ENCODE data around the gene GPC5. TPM values are rescaled to one million over a fixed set of nuclear protein-coding genes. Genes with fewer than 3 reads are reported as not detected.

GPC5 gene
- total and polyA plus RNA-seq, 9 of the 15 experiments (the other 6 are each of a cell fraction or from before 2014, with no cell fraction given) = 0.18 to 0.27 TPM; not detected in 7

GRCh38 chr13:92843549-92843948 lies 1445.1 kb downstream of the GPC5 start (continued):
- TF ChIP-seq HES1 (IDR thresholded peaks at IDR 0.05; ENCODE audit: low read depth) (no peak), ZNF764 (CRISPR knock-in tag; IDR thresholded peaks at IDR 0.05; ENCODE audit: low read depth) (no peak), E4F1 (CRISPR knock-in tag; IDR thresholded peaks at IDR 0.05; ENCODE audit: borderline replicate concordance) (no peak), CCAR2 (IDR thresholded peaks at IDR 0.05; ENCODE audit: low read depth, low read length) (no peak), SPI1 (IDR thresholded peaks at IDR 0.05; ENCODE audit: borderline replicate concordance, low read depth, low read length) (no peak)

GRCh38 chr13:92849381-92849780 lies 1451.0 kb downstream of the GPC5 start:
- H3K27ac ChIP-seq (ENCODE audit: extremely low read depth, low read depth, low read length) = no peak overlapping the region
- intact Hi-C loops (cut with micrococcal nuclease) = no loop called here
- no peaks in the 10 kb centered on the region for H3K4me1 ChIP-seq (replicated peaks in 1 of 2; ENCODE audit: control insufficient read depth in 2 of 2, insufficient read depth in 2 of 2, low read length in 2 of 2)
- FAIRE-seq = no peak
- in situ Hi-C loops (cut with MboI) = no loop called here
- POLR2A ChIA-PET = no interaction called here
- H3K9me1 ChIP-seq (ENCODE audit: control insufficient read depth, insufficient read depth, low read length) = no peaks in the 10 kb centered on the region
- H3K9me3 ChIP-seq (replicated peaks; ENCODE audit: control insufficient read depth, insufficient read depth, low read depth, low read length) = no peaks in the 10 kb centered on the region
- no peaks in the 10 kb centered on the region for H3K27me3 ChIP-seq (ENCODE audit: control insufficient read depth in 2 of 2, insufficient read depth in 2 of 2, low read length in 2 of 2)
- H3K79me2 ChIP-seq (ENCODE audit: control insufficient read depth, insufficient read depth, low read length) = no peaks in the 10 kb centered on the region
- no peak for DNase-seq (ENCODE audit: extremely low read depth in 1 of 4, low spot score in 3 of 4)
- no peak overlapping the region for H2AFZ ChIP-seq (ENCODE audit: low read depth, low read length)
- no peak overlapping the region for H3K9ac ChIP-seq (ENCODE audit: insufficient read depth in 1 of 2, low read depth in 2 of 2, low read length in 2 of 2)
- no peak overlapping the region for H3K4me3 ChIP-seq
- ATAC-seq = no peak
- H3K4me2 ChIP-seq (ENCODE audit: insufficient read depth, low read length) = no peak overlapping the region
- BruUV-seq (replicated peaks) = no TSS peak
- no peaks in the 10 kb centered on the region for H4K20me1 ChIP-seq (replicated peaks; ENCODE audit: control insufficient read depth, insufficient read depth, low read length)
- TF ChIP-seq ZBTB49 (CRISPR knock-in tag; IDR thresholded peaks at IDR 0.05; ENCODE audit: borderline replicate concordance) (no peak), CREB3L1 (IDR thresholded peaks at IDR 0.05; ENCODE audit: borderline replicate concordance, low read depth) (no peak), ZNF79 (CRISPR knock-in tag; IDR thresholded peaks at IDR 0.05; ENCODE audit: low read depth) (no peak), ZNF77 (CRISPR knock-in tag; IDR thresholded peaks at IDR 0.05) (no peak), PBX2 (CRISPR knock-in tag; IDR thresholded peaks at IDR 0.05; ENCODE audit: low read depth) (no peak), PBX2 (tag; conservative IDR thresholded peaks at IDR 0.05; ENCODE audit: low read depth) (no peak)
- CTCF ChIA-PET (ENCODE audit: low intra/inter-chr PET ratio) = no interaction called here
- no peaks in the 10 kb centered on the region for H3K36me3 ChIP-seq (ENCODE audit: control insufficient read depth, insufficient read depth, low read length)
